GM18873 (cell line): ENCODE data around the gene CFAP45.
"Not testable (repeated sequence)": the region's sequence is repeated elsewhere in the genome, so short reads cannot be mapped to it uniquely, and the experiment has no call there.

Source experiments
- ATAC-seq: cut with Tn5 transposase; IDR thresholded peaks from one replicate; pipeline ENCODE4 v1.9.1; 2021; ENCODE audit warnings: mild to moderate bottlenecking, moderate library complexity, moderate number of reproducible peaks; ENCODE audit not compliant: unreplicated experiment, low FRiP score

The CFAP45 gene

GRCh38 chr1:159913451-159914192, 13.7 kb upstream of the CFAP45 start:
- ATAC-seq, result no peak

DNA sequence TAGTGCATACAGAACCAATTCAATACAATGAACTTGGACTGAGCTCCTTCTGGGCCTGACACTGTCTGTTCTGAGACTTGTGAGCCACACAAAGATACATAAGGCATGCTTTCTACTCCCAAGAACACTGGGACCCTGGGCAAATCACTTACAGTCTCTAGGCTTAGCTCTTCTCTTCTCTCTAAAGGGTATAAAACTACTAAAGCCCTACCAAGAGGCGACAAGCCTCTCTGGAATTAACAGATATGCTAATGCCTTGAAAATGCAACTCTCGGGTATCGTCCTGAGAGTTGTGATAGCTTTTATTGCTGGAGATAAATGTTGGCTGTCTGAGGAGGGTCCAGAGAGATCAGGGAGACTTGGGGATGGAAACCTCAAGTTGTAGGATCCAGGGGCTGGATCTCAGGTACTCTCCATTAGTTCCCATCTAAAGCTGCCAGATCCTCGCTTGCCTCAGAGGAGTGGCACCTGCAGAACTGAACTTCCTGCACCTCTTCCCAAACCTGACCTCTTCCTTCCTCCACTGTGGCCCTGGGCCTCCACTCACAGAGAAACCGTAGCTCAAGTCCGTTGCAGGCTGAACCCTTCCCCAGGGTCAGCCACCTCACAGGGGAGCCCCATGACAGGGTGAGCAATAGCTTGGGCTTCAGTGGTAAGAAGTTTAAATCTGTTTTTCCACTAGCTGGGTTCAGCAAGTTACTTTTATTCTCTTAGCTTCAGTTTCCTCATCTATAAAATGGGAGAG, 11.5 kb upstream of the CFAP45 start:
- no peak for ATAC-seq

DNA sequence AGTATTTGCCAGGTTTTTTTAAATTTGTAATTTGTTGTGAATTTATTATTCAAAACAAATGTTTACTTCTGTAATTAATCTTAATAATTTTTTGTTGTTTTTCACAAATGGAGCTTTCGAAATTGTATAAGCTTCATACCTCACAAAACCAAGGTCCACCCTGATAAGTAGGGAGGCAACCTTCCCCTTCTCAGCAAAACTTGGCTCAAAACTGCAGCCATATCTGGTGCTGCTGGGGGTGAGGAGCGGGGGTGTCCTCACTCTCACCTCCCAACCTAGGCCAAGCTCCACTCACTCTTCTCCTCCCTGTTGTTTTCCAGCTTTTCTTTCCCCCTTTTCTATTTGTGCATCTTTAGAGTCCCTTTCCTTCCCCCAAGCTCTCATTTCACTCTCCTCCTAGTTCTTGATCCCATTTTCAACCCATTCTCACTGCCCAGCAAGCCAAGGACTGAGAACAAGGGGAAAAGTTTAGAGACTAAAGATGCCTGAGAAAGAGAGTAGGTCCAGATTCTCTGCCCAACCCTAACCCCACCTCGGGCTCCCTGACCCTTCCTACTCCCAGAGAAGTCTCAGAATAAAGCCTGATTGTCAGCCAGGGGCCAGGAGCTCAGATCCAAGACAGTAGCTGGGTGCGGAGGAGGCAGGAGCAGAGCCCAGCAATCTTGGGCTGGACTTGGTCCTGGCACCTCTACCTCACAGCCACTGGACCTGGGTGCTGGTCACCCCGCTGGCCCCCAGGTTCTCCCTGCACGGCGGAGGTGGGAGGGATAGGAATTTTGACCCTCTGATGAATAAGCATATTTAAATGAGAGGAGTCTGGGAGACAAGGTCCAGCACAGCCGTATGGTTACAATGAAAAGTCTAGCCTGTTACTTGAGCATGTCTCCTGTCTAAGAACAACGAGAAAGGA, 8.3 kb upstream of the CFAP45 start:
- no peak for ATAC-seq

DNA sequence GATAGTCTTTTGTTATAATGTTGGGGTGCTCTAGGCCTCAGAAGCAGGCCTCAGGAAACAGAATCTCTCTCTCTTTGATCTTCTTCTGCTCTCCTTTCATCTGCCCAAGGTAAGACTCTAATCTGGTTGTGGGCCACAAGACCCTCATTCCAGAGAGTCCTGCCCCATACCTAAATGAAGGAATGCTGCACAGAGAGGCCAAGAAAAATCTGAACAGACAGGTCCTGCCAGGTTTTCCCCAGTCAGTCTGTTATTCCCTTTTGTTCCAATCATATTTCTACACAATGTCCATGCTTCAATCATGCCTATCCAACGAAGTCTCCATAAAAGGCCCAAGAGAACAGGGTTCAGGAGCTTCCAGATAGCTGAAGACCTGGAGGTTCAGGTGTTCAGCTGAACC, 7.0 kb upstream of the CFAP45 start:
- no peak for ATAC-seq

GRCh38 chr1:159904036-159904435, 4.1 kb upstream of the CFAP45 start:
- not testable (repeated sequence) for ATAC-seq

DNA sequence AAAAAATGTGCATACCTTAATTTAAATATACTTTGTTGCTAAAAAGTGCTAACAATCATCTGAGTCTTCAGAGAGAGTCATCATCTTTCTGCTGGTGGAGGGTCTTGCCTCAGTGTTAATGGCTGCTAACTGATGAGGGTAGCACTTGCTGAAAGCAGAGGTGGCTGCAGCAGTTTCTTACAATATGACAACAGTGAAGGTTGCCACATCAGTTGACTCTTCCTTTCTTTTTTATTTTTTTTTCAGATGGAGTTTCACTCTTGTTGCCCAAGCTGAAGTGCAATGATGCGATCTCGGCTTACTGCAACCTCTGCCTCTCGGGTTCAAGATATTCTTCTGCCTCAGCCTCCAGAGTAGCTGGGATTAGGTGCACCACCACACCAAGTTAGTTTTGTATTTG, 2.6 kb upstream of the CFAP45 start:
- ATAC-seq, result no peak

DNA sequence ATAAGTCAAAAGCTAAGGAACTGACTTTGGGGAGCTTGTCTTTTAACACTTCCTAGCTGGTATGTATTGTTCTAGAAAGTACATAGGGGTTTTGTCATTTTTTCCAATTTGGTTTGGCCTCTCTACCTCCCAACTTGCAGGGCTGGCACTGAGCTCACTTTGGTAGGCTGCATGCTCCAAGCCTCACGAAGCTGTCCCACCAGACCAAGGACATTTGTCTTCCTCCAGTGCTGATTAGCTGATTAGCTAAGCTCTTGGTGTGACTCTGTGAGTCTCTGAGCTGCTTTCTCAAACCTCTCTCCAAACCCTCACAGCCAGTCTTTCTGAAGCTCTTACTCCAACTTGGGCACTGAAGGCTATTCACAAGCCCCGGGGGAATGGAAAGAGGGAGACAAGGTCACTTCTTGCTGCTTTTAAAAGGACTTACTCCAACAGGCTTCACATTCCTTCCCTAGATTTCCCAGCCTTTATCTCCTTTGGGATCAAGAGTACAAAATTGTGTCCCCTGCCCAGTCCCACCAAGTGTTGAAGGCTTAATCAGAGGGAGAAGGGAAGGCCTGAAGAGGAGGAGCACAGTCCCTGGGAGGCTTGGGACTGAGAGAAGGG, 893 bp upstream of the CFAP45 start:
- ATAC-seq, result no peak

GRCh38 chr1:159899634-159900033, 331 bp downstream of the CFAP45 start:
- not testable (repeated sequence) for ATAC-seq

DNA sequence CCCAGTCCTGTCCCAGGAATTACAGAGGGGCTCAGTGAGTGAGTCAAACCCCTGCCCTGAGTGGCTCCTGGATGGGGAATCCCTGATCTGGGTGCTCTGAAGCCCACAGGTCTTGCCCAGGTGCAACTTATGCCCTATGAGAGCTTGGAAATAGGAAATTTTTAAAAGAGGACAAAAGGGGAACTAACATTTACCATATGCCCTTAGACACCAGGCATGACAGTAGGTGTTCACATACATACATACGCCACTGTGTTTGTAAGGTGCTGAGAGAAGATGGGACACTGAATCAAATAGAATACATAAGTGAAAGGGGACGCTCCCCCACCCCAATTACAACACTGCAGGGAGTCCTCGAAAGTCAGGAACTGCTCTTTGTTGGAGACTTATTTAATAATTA, 1.4 kb downstream of the CFAP45 start:
- no peak for ATAC-seq

GRCh38 chr1:159897962-159898361, 2.0 kb downstream of the CFAP45 start:
- no peak for ATAC-seq

DNA sequence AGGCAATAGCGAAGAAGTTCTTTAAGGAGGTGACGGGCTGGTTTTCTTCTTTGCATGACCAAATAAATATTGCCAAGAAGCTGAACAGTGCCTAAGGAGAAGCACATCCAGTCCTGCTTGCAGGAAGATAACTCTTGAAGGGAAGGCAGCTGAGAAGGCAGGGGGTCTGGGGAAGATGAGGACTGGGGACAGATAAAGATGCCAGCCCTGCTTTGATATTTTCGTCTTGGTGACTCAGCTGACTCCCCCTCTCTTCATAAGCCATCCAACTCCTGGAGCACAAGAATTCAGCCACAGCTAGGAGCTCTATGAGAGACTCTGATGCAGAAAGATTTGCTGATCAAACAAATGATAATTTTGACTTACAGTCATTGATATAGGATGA, 3.4 kb downstream of the CFAP45 start:
- no peak for ATAC-seq

DNA sequence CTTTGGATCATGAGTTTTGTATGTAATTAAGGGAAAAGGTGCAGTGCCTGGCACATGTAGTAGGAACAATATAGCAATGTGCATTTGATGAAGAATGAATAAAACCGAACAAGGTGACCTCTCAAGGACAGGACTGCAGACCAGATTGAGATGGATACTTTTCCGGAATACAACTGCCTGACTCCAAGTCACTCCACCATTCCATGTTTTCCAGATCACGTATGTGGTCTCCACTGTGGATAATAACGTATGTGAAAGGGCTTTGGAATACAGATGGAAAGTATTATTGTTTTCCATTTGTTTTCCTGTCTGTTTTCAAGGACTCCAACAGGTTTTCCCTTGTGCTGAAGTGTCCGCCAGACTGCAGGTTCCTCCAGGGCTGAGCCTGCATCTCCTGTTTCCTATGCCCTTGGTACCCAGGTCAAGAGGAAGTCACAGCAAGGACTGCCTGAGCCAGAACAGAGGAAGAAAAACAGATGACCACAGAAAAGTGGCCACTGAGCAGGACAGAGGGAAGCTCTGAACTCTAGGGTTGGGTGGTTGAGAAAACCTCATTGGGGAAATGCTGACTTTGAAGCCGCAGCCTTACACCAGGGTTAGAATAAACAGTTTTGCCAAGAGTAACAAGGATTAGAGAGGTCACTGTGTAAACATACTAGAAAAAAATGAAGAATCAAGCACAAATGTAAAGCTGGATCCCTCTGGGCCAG, 4.0 kb downstream of the CFAP45 start:
- ATAC-seq, result no peak

DNA sequence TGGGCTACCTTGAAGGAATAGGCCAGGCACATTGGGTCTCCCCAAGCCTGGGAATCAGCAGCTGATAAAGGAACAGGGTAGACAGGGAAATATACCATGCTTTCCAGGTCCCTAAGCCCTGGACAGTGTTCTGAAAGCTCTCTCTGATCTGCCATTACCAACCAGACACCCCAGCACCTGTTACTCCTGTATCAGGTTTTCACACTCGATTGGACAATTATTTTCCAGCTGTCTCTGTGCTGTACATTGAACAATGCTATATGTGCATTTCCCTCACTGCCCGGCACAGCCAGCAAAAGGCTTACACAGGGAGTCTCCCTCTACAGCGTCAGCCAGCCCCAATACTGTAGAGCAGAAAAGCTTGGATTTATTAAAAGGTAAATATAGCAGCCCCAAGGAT, 4.7 kb downstream of the CFAP45 start:
- ATAC-seq, result no peak

DNA sequence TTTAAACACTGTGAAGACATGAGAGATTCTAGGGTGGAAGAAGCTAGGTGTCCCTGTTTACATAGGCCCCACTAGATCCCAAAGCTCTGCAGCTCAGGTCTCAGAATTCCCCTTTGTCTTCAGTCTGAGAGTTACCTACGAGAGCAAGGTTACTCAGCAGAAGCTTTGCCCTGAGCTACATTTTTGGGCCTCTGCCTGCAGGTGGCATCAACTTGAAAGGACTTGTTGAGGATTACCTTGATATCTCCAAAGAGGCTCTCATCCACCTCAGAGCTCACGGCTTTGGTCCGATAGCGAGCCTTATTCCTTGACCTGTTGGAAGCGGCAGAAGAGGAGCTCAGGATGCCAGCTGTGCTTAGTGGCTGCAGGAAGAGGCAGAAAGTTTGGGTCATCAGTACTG, 7.0 kb downstream of the CFAP45 start:
- no peak for ATAC-seq

GRCh38 chr1:159891275-159892157, 8.4 kb downstream of the CFAP45 start:
- peak; percentile 55 for ATAC-seq

DNA sequence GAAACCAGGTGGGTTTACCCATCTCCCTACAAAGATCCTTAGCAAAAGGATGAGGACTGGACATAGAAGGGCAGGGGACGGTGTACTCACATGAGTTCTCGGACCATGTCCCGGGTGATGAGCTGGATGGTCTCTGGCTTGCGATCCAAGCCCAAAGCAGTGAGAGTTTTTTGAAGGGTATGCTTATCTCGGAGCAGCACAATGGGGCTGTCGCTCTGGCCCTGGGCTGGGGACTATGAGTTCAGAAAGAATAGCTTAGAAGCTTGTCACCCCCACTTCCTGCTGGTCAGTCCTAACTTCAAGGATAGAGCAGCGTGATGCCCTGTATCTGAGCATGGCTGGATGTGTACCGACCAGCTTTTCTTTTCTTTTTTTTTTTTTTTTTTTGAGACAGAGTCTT, 9.6 kb downstream of the CFAP45 start:
- no peak for ATAC-seq

DNA sequence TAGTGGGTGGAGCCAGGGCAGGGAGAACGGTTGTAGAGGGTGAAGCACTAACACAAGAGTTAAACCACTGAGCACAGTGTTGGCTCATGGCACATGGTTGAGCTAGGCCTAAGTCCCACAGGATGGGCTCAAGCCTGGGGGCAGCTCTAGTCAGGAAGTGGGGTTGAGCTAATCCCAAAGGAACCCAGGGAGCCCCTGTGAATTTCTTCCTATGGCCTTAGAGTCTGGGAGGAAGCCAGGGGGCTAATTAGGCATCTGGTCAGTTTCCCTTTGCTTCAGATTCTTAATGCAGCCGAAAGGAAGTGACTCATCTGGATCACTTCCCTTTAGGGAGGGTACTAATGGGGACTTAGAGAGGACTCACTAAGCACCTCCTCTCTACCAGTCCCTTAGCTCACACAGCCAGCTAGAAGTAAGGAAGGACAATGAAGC, 10.1 kb downstream of the CFAP45 start:
- peak; percentile 81 for ATAC-seq

DNA sequence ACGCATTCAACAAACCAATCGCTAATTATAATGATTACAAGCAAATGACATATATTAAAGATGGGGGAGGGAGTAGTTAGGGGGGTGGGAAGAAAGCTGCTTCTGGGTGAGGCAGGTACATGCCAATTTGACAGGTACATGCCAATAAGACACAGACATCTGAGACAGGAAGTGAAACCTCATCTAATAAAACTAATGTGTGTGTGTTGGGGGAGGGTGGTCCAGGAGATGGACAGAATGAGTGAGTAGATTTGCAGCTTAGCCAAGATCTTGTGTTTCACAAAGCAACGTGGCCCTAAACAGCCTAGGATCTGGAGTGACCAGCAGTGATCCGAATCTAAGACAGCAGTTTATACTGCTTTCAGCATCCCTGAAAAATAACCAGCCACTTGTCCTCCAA, 10.8 kb downstream of the CFAP45 start:
- ATAC-seq, result no peak

GRCh38 chr1:159884296-159884695, 15.7 kb downstream of the CFAP45 start:
- ATAC-seq, result no peak
